OCI-LY7 (cell line): ENCODE results near the gene TTC9. TPM values are rescaled to one million over a fixed set of nuclear protein-coding genes. Genes with fewer than 3 reads are reported as not detected.

Experiments
- BruUV-seq: library from RNA; stranded (reverse); fragments of 400-500 nt; replicated peaks from 2 replicates; lab custom pipeline; 2021; lab: Mats Ljungman, UMichigan
- CTCF ChIA-PET: fragments of 300-600 bp; sonication (Branson Sonifier 250); formaldehyde crosslinking; loops from one replicate; lab custom pipeline; 2022; ENCODE audit warnings: antibody characterized with exemption; ENCODE audit not compliant: unreplicated experiment; lab: Charles Lee
- POLR2A ChIA-PET: fragments of 300-600 bp; sonication (Branson Sonifier 250); formaldehyde crosslinking; loops from one replicate; lab custom pipeline; 2022; ENCODE audit warnings: antibody characterized with exemption; lab: Charles Lee
- DNase-seq: peaks from one replicate; pipeline ENCODE4 v3.0.0-alpha.2; 2015; ENCODE audit warnings: low spot score
- H2AFZ ChIP-seq: fragments of 200-600 bp; sonication (generic), shearing (Covaris generic); 2 replicates; pipeline ENCODE4 v1.6.1; 2014; ENCODE audit warnings: mild to moderate bottlenecking, antibody characterized with exemption, low read length, moderate library complexity
- H3K27ac ChIP-seq: fragments of 200-600 bp; sonication (generic); 2 replicates; pipeline ENCODE4 v1.5.1; 2014; ENCODE audit warnings: mixed run types, low read depth, mild to moderate bottlenecking, moderate library complexity, low read length, inconsistent platforms; ENCODE audit not compliant: poor library complexity, severe bottlenecking
- H3K36me3 ChIP-seq: fragments of 200-600 bp; sonication (generic); 2 replicates; pipeline ENCODE4 v1.6.1; 2014; ENCODE audit warnings: mild to moderate bottlenecking, antibody characterized with exemption, low read length, moderate library complexity, mixed read lengths; ENCODE audit not compliant: insufficient read depth
- H3K4me1 ChIP-seq: fragments of 200-600 bp; sonication (generic); 2 replicates; pipeline ENCODE4 v1.5.1; 2014; ENCODE audit warnings: mild to moderate bottlenecking, low read length; ENCODE audit not compliant: insufficient read depth, poor library complexity, severe bottlenecking
- H3K4me2 ChIP-seq: fragments of 200-600 bp; sonication (generic); 2 replicates; pipeline ENCODE4 v1.6.1; 2014; ENCODE audit warnings: mild to moderate bottlenecking, low read length
- H3K4me3 ChIP-seq: fragments of 200-600 bp; sonication (generic); 2 replicates; pipeline ENCODE4 v1.5.1; 2014; ENCODE audit warnings: mild to moderate bottlenecking, low read depth, low read length; ENCODE audit not compliant: poor library complexity, severe bottlenecking
- H3K79me2 ChIP-seq: fragments of 200-600 bp; sonication (generic); 2 replicates; pipeline ENCODE4 v1.6.1; 2016; ENCODE audit warnings: low read depth, mild to moderate bottlenecking, low read length, moderate library complexity, mixed read lengths; ENCODE audit not compliant: insufficient read depth
- H3K9me2 ChIP-seq: fragments of 200-600 bp; sonication (generic); 2 replicates; pipeline ENCODE4 v1.6.1; 2016; ENCODE audit warnings: mild to moderate bottlenecking, low read length, mixed read lengths; ENCODE audit not compliant: insufficient read depth
- H3K9me3 ChIP-seq: fragments of 200-600 bp; sonication (generic); 2 replicates; pipeline ENCODE4 v1.6.1; 2014; ENCODE audit warnings: mild to moderate bottlenecking, mixed run types, low read length, mixed read lengths
- H4K20me1 ChIP-seq: fragments of 200-600 bp; sonication (generic); 2 replicates; pipeline ENCODE4 v1.6.1; 2014; ENCODE audit warnings: mild to moderate bottlenecking, antibody characterized with exemption, low read length, moderate library complexity, mixed read lengths; ENCODE audit not compliant: insufficient read depth
- CTCF ChIP-seq: fragments of 200-600 bp; sonication (generic); conservative IDR thresholded peaks from 2 replicates; pipeline ENCODE4 v1.5.1; 2014; ENCODE audit warnings: mild to moderate bottlenecking, antibody characterized with exemption, low read length, moderate library complexity, mixed read lengths
- EZH2phosphoT487 ChIP-seq: fragments of 200-600 bp; sonication (generic); IDR thresholded peaks from 2 replicates; pipeline ENCODE4 v1.6.1; 2018; ENCODE audit warnings: low read depth, borderline replicate concordance, mild to moderate bottlenecking, mixed run types, antibody characterized with exemption, low read length, moderate library complexity, mixed read lengths
- intact Hi-C: fragments of 100-400 bp; cut with micrococcal nuclease; formaldehyde crosslinking; loops from one replicate; pipeline ENCODE4 v1.10.0; 2022; ENCODE audit not compliant: unreplicated experiment
- total RNA-seq, 2 experiments: library from RNA; depleted of rRNA in 1 of 2; stranded (reverse); fragments of >200 nt in 1 of 2; shearing (Covaris generic) in 1 of 2; gene quantifications; 2 replicates each; pipeline ENCODE4 v1.2.3, GENCODE V29; 2014 to 2022

Gene TTC9
- total RNA-seq, 2 experiments from 2014 or later, result 11.0 to 13.0 TPM

GRCh38 chr14:70602254-70602653, 39.5 kb upstream of the TTC9 start:
- intact Hi-C loops, result loop anchor here (5.0 kb wide), 1 partner anchor 110 kb away; no protein-coding TSS in a partner anchor
- Histone ChIP-seq H3K9me2 (no peaks in the 10 kb centered on the region), H3K27ac (peak overlapping the region; percentile 34), H3K4me1 (peaks cover 34% of the 10 kb centered on the region), H4K20me1 (peaks cover 11% of the 10 kb centered on the region), H2AFZ (no peak overlapping the region), H3K4me3 (no peak overlapping the region), H3K9me3 (no peaks in the 10 kb centered on the region), H3K4me2 (peak overlapping the region; percentile 66), H3K36me3 (peaks cover 4% of the 10 kb centered on the region; the same call in 1 of the 2 replicates), H3K79me2 (peaks cover 32% of the 10 kb centered on the region)
- no TSS peak for BruUV-seq
- CTCF ChIA-PET, result interaction anchor here (0.9 kb wide), 1 partner anchor 113 kb away, joined by 3 read pairs; no protein-coding TSS in a partner anchor
- POLR2A ChIA-PET, result interaction anchor here (0.6 to 1.3 kb wide), 7 partner anchors 10 to 167 kb away, joined by 3 to 7 read pairs (median 4); no protein-coding TSS in a partner anchor
- DNase-seq, result peak; percentile 62
- no peak for TF ChIP-seq CTCF
- no peak for TF ChIP-seq EZH2phosphoT487

GRCh38 chr14:70611216-70611615, 30.5 kb upstream of the TTC9 start:
- no peak for DNase-seq
- no peaks in the 10 kb centered on the region for H4K20me1 ChIP-seq
- no peak overlapping the region for H3K4me3 ChIP-seq
- no peak overlapping the region for H3K4me2 ChIP-seq
- H3K9me3 ChIP-seq, result no peaks in the 10 kb centered on the region
- intact Hi-C loops, result no loop called here
- ChIA-PET CTCF (no interaction called here), POLR2A (interaction anchor here (1.0 kb wide), 1 partner anchor 15 kb away, joined by 3 read pairs; no protein-coding TSS in a partner anchor)
- H3K27ac ChIP-seq, result no peak overlapping the region
- no peaks in the 10 kb centered on the region for H3K36me3 ChIP-seq
- BruUV-seq, result no TSS peak
- no peaks in the 10 kb centered on the region for H3K79me2 ChIP-seq
- TF ChIP-seq CTCF (no peak), EZH2phosphoT487 (no peak)
- no peak overlapping the region for H2AFZ ChIP-seq
- H3K9me2 ChIP-seq, result no peaks in the 10 kb centered on the region
- H3K4me1 ChIP-seq, result no peaks in the 10 kb centered on the region

GRCh38 chr14:70616646-70617045, 25.1 kb upstream of the TTC9 start:
- Histone ChIP-seq H3K9me2 (no peaks in the 10 kb centered on the region), H3K79me2 (no peaks in the 10 kb centered on the region), H3K27ac (no peak overlapping the region), H2AFZ (no peak overlapping the region), H3K4me1 (no peaks in the 10 kb centered on the region), H3K4me3 (no peak overlapping the region), H3K9me3 (no peaks in the 10 kb centered on the region), H3K36me3 (no peaks in the 10 kb centered on the region), H4K20me1 (no peaks in the 10 kb centered on the region), H3K4me2 (no peak overlapping the region)
- no peak for TF ChIP-seq CTCF
- no peak for TF ChIP-seq EZH2phosphoT487
- intact Hi-C loops, result no loop called here
- CTCF ChIA-PET, result interaction anchor here (0.6 kb wide), 1 partner anchor 584 kb away, joined by 3 read pairs; no protein-coding TSS in a partner anchor
- POLR2A ChIA-PET, result no interaction called here
- no peak for DNase-seq
- no TSS peak for BruUV-seq
